NT2/D1 (cell line): ENCODE data around the gene EEFSEC.

Experiments
- SUZ12 ChIP-seq: IDR thresholded peaks from 2 replicates; pipeline ENCODE4 v1.6.1; 2011; ENCODE audit not compliant: insufficient read length, insufficient read depth; ENCODE audit errors: extremely low read depth
- YY1 ChIP-seq: IDR thresholded peaks from 2 replicates; pipeline ENCODE4 v1.6.1; 2011; ENCODE audit not compliant: insufficient read length, insufficient read depth
- ZNF274 ChIP-seq: IDR thresholded peaks from 2 replicates; pipeline ENCODE4 v1.6.1; 2011; ENCODE audit warnings: mild to moderate bottlenecking, low read depth, low read length

DNA sequence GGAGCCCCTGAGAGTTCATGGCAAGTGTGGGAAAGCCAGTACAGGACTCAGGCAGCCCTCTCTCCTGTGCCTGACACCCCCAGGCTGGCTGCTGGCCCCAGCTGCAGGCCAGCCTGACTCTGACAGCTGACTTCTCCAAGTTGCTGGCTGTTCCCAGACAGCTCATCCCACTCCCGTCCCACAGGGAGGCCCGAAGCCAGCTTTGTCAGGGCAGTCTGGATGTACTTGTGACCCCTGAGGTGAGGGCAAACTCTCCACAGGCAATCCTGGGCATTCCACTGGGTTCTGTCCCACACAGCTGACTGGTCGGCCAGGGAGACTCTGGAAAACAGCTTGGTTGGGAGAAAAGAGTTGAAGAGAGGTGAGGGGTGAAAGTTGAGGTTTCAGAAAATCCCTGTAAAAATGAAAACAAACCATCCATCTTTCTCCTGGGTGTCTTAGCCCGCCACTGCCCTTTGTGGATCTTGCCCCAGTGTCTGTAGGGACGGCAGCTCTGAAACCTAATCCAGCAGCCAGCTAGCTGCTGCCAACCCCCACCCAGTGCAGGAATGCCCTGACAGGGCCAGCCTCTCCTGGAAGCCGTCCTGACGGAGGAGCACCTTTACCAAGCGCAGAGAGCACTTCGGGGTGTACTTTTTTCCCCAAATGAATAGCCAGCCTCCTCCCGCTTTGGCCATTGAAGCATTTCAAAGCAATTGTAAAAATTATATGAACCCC is 225.5 kb downstream of the EEFSEC start:
- TF ChIP-seq YY1 (no peak), SUZ12 (no peak), ZNF274 (no peak)
